GM04504 (cell line): Measurements from ENCODE around the gene AMBP.
"Not testable (repeated sequence)": the region's sequence is repeated elsewhere in the genome, so short reads cannot be mapped to it uniquely, and the experiment has no call there.

Source experiments
- DNase-seq: peaks from one replicate; pipeline ENCODE4 v3.0.0-alpha.2; 2012; ENCODE audit warnings: low read depth

The AMBP gene

DNA sequence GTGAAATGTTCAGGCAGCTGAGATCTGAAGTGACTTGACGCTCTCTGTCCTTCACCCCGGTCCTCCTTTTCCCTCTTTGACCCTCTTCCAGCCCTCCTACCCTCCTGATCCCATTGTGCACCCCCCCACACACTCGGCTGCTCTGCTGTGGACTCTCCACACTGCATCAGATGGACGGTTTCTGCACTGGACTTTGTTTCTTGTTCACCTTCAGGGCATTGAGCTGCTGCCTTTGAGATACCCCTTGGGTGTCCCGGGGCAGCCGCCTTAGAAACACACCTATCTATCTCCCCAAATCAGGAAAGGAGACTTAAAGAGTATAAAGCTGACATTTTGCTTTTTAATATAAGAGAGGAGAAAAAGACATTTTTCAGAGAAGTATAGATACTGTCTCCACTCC lies 27.5 kb downstream of the AMBP start:
- DNase-seq: no peak

DNA sequence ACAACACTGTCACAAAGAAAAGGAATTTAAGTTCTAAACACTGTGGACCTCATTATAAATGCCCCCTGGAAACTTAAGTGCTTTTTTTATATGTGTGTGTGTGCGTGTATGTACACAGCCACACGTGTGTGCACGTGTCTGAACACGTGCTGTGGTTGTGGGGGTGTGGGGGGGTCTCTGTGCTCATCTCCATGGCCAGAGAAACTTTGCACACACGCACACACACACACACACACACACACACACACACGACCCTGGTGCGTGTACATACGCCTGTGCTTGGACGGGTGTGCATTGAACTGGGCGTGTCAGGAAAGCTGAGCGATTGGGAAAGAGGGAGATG lies 27.9 kb downstream of the AMBP start:
- DNase-seq: no peak

- DNase-seq: no peak
These were observed 28.5 kb downstream of the AMBP start for GRCh38 chr9:114049441-114050225.

DNA sequence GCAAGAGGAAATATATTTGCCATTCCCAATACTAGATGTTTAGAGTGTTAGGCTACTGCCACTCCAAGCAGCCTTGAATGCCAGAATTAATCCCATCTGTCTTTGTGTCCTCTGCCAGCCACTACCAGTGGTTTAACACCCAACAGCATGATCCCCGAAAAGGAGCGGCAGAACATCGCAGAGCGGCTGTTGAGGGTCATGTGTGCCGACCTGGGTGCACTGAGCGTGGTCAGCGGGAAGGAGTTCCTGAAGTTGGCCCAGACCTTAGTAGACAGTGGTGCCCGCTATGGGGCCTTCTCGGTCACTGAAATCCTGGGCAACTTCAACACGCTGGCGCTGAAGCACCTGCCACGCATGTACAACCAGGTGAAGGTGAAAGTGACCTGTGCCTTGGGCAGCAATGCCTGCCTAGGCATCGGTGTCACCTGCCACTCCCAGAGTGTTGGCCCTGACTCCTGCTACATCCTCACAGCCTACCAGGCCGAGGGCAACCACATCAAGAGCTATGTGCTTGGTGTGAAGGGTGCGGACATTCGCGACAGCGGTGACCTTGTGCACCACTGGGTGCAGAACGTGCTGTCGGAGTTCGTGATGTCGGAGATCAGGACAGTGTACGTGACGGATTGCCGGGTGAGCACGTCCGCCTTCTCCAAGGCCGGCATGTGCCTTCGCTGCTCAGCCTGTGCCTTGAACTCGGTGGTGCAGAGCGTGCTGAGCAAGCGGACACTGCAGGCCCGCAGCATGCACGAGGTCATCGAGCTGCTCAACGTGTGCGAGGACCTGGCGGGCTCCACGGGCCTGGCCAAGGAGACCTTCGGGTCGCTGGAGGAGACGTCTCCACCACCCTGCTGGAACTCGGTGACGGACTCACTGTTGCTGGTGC lies 29.3 kb downstream of the AMBP start:
- no peak for DNase-seq

DNA sequence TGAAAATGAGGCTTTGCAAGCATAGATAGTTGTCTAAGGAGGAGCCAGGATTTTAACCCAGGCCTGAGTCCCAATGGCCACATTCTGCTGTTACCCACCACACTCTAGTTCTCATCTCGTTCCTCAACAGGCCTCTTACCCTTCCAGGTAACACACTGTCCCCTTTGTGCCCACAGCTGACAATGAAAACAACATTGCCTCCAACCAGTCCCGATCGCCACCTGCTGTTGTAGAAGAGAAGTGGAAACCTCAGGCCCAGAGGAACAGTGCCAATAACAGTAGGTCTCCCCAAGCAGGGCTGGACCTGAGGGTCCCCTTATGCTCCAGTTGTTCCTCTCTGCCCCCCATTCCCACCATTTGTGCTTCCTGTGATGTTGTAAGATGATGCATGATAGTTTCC lies 30.4 kb downstream of the AMBP start:
- DNase-seq: no peak

DNA sequence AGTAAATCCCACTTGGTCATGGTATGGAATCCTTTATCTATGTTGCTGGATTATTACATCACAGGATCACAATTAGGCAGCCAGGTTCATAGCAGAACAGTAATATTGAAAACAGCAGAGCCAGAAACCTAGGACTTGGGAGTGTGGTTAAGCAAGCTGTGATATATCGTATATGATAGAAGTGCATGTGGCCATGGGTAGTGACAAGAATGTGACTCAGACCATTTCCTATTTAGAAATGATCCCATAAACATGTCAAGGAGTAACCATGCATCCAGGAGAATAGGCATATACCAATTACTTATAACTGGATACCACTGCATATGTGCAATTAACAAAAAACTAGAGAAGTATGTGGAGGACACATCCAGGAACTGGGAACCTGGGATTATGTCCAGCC lies 31.2 kb downstream of the AMBP start:
- DNase-seq: peak; percentile 40

DNA sequence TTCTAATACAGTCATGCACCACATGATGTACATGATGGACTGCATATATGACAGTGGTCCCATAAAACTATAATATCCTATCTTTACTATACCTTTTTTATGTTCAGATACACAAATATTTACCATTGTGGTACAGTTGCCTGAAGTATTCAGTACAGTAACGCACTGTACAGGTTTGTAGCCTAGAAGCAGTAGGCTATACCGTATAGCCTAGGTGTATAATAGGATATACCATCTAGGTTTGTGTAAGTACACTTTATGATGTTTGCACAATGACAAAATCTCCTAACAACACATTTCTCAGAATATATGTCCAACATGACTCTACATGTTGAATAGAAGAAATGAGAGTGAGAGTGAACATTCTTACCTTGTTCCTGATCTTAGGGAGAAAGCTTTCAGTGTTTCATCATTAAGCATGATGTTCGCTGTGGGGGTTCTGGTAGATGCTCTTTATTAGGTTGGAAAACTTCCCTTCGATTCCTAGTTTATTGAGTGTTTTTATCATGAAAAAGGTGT lies 31.8 kb downstream of the AMBP start:
- no peak for DNase-seq

DNA sequence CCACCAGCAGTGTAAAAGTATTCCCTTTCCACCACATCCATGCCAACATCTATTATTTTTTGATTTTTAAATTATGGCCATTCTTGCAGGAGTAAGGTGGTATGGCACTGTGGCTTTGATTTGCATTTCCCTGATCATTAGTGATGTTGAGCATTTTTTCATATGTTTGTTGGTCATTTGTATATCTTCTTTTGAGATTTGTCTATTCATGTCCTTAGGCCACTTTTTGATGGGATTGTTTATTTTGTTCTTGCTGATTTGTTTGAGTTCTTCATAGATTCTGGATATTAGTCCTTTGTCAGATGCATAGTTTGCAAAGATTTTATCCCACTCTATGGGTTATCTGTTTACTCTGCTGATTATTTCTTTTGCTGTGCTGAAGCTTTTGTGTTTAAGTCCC lies 34.4 kb downstream of the AMBP start:
- not testable (repeated sequence) for DNase-seq

DNA sequence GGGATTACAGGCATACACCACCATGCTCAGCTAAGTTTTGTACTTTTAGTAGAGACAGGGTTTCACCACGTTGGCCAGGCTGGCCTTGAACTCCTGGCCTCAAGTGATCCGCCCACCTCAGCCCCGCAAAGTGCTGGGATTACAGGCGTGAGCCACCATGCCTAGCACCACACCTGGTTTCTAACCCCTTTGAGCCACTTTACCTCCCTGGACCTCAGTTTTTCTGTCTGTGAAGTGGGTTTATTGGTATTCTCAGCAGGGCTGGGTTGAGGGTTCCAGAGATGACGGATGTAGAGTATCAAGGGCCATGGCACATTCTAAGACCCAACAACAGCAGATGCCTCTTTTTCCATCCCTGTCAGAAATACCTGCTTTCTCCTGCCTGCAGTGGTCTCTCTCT lies 38.6 kb downstream of the AMBP start:
- no peak for DNase-seq

- no peak for DNase-seq
These were observed 39.3 kb downstream of the AMBP start for GRCh38 chr9:114038724-114039313.

DNA sequence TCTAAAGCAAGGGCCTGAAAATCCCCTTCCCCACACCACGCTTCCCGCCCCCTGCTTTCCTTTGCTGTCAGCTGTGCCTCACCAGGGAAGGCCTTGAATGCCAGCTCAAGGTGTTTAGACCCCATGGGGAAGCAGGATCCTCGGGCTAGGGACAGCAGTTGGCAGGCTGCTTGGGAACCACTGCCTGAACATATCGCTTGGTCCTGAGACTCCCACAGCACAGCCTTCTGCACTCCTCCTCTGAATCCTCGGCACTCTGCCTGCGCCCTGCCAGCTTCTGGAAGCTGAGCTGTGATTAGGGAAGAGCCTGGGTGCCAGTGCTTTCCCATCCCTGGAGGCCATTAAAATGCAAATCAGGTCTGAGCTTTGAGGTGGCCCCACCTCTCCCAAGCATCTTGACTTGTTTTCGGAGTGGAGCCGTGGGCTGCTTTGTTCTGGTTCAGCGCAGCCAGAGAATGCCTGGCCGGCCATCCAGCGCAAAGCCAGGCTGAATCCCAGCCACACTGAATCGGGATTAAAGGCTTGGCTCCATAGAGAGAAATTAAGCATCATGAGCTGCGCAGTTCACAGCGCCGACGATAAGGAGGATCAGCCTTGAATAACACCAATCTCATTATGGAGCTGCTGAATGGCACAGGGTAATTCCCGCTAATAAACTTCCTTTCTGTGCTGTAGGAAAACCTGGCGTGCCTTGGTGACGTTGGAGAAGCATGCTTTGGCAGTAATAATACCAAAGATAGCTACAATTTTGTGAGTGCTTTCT lies 40.0 kb downstream of the AMBP start:
- no peak for DNase-seq

DNA sequence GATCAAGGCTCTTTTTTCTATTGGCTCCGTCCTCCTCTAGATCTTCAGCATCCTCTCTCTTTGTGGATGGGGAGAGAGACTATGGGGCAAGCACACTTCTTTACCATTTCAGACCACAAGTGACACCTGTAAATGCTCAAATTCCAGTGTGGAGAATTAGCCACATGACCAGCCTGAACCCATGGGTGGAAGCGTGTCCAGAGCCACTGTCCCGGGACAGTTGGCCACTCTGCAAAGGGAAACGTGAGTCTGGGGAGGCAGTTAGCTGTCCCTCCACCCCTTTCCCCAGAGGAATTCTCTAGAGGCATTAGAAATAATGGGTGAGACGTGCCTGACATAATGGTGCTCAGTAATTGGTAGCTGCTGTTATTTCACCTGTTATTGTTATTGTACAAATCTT lies 40.9 kb downstream of the AMBP start:
- no peak for DNase-seq

- DNase-seq: no peak
These were observed 42.0 kb downstream of the AMBP start for GRCh38 chr9:114035845-114036801.

DNA sequence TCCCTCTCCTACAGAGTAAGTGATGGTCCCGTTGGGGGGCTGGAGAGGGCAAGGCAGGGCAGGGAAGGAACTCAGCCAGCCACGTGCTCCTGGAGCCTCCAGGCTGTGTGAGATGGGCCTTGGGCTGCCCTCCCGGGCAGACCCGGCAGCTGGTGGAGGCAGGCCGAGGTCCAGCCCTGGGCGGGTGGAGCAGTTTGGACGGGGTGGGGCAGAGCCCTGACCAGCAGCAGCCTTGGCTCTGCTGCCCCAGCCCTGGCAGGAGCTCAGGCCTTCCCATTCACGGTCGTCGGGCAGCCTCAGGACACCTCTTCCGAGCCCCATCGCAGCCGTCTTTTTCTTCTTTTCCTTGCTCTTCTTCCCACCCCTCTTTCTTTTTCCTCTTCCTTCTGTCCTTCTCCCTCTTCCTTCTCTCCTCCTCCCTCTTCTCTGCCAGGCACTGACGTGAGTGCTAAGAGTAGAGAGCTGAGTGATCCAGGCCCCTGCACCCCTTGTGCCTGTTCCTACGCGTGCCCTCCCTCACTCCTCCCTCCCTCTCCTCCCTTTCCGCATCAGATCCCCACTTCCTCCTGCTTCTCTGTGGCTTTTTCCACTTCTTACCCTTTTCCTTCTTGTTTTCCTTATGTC lies 42.8 kb downstream of the AMBP start:
- DNase-seq: no peak

DNA sequence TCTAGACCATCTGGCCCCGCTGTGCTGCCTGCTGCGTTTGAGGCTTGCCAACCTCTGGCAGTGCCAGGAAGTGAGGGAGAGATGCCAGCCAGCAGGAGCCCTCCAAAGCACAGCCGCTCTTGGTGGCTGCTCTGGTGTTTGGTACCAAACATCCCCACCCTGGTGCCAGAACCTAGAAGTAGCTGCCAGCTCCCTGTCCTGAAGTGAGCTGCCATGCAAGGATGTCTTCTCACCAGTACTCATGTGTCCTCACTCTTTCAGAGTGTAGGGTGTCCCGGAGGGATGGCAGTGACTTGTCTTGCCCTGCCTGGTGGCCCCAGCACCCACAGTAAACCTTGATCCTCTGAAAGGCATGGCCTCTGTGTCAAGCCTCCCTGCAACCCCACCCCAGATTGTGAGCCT lies 43.4 kb downstream of the AMBP start:
- no peak for DNase-seq

- no peak for DNase-seq
These were observed 43.9 kb downstream of the AMBP start for GRCh38 chr9:114034196-114034595.

DNA sequence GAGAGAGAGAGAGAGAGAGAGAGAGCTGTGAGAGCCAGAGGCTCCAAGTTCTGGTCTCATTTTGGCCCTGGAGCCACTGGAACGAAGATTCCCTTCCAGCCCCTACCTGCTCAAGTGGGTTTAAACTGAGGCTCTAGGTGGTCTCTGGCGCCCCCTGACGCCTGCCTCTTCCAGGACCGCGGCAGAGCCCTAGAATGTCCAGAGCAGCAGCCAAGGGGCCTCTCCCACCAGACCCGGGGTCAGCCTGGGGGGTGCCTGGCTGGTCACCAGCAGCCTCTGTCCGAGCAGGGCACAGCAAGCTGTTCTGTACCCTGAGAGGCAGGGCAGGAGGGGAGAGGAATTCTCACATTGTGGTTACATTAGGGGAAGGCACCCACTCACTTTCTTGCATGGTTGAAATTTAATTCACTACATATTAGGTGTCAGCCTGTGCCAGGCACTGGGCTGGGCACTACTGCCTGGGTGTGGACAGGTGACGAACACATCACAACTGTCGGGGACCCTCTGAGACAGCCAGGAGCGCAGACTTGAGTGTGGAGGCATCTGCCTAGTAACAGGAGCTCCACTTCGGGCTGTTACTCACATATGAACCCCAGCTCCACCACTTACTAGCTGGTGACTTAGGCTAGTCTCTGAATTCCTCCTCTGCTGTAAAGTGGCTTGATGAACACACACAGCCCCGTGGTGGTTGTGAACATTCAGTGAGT lies 44.5 kb downstream of the AMBP start:
- no peak for DNase-seq

DNA sequence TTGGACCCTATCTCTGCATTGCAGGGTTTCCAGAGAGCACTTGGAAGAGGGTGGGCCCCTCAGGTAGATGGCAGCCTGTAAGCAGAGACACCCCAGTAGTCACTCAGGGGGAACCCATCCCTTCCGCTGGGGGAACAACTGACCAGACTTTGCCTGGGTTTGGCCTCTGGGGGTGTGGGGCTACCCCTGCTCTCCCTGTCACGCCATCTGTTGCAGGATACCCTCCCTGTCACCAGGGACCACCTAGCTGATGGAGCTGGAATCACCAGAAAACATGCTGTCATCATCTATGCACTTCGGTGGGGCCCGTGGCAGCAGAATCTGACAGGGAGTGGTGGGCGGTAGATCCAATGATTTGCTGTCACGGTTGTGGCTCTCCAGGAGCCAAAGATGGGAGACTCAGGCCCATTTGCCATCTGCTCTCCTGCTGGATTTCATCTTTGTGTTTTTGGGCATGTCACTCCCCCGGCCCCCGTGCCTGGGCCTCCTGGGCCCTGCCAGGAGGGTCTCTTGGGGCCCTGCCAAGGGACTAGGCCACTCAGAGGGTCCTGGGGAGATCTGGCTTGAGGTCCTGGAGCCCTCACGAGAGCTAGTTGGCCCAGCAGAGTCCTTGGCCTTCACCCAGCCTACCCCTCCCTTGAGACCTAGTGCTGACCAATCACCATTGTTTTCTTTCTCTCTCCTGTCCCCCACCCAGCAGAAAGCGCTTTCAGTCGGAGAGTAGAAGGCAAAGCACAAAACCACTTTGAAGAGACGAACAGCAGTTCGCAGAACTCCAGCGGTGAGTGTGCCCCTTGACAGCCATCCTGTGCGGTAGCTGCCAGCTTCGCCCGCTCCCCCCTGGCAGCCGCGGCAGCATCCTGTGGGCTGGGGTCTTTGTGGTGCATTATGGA lies 45.9 kb downstream of the AMBP start:
- DNase-seq: no peak
